Natural killer cell treated with Interleukin-12 subunit alpha and Interleukin-12 subunit beta and Interleukin-15 and Interleukin-18, amount 100 ng/mL, for 72 hours (primary cell): ENCODE results near the gene SPOCK1. TPM values are rescaled to one million over a fixed set of nuclear protein-coding genes. Genes with fewer than 3 reads are reported as not detected.

Source experiments
- ATAC-seq, 2 donors: fragments of 150-1000 bp; cut with Tn5 transposase in 1 of 2; sonication (Bioruptor Pico), chemical (Tn5 transposase) in 1 of 2; 2 replicates each; pipeline ENCODE4 v1.10.0; 2021
- DNase-seq: peaks from one replicate; pipeline ENCODE4 v3.0.0; 2022; ENCODE audit warnings: low spot score
- H3K27ac Mint-ChIP-seq, 2 donors: 1 replicate in 1 of 2; 2 replicates in 1 of 2; pipeline ENCODE4 v1.8.0; 2022; ENCODE audit warnings: mixed read lengths in 2 of 2, mild to moderate bottlenecking in 1 of 2, moderate library complexity in 1 of 2
- H3K27me3 Mint-ChIP-seq, 2 donors: 1 replicate in 1 of 2; 2 replicates in 1 of 2; pipeline ENCODE4 v1.8.0; 2022; ENCODE audit warnings: mixed read lengths in 2 of 2
- H3K36me3 Mint-ChIP-seq: one replicate; pipeline ENCODE4 v1.8.0; 2022; ENCODE audit warnings: mixed read lengths
- H3K4me1 Mint-ChIP-seq, 2 donors: 1 replicate in 1 of 2; 2 replicates in 1 of 2; pipeline ENCODE4 v1.8.0; 2022; ENCODE audit warnings: low read depth in 2 of 2, mixed read lengths in 2 of 2, mild to moderate bottlenecking in 1 of 2
- H3K4me3 Mint-ChIP-seq: one replicate; pipeline ENCODE4 v1.8.0; 2022; ENCODE audit warnings: mixed read lengths
- H3K9me3 Mint-ChIP-seq: 2 replicates; pipeline ENCODE4 v1.8.0; 2022; ENCODE audit warnings: mixed read lengths
- total RNA-seq, 2 donors: library from RNA; stranded (reverse); gene quantifications; one replicate each; pipeline ENCODE4 v1.2.3, GENCODE V29; 2022

Gene SPOCK1
- total RNA-seq, 2 donors from 2014 or later: not detected

DNA sequence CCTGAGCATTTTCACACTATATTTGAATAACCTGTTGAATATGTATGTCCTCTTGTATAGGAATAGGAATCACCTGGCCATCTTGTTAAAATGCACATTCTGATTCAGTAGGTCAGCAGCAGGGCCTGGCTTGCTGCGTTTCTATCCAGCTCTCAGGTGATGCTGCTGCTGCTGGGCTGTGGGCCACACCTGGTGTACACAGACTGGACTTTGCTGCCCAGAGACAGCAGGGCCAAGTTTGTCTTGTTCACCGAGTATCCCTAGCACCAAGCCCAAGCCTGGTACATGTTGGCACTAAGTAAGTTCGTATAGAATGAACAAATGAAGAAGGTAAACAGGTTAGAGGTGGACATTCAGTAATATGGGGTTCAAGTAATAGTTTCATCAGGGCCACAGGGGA is 151.3 kb downstream of the SPOCK1 start:
- Mint-ChIP-seq H3K36me3 (no peaks in the 10 kb centered on the region), H3K27me3 (peaks cover 5 to 15% of the 10 kb centered on the region in 2 donors), H3K4me3 (no peak overlapping the region), H3K27ac (no peak overlapping the region), H3K4me1 (no peaks in the 10 kb centered on the region), H3K9me3 (no peaks in the 10 kb centered on the region)
- DNase-seq (no peak), ATAC-seq (no peak)

DNA sequence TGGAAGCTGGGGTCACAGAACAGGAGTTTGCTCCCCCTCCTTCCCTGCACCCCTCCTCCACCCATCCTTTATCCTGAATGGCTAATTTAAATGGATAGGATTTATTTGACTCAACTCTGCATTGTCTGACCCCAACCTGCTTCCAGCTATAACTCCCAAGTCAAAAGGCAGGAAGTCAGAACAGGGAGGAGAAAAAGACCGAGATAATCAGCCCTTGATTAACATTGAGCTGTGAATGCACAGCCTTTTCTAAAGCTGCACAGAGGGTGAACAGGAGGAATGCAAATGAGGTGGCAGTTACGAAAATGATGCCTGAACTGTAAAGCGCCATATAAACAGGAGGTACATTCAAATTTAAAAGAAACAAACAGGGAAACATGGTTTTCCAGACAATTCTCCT is 152.8 kb downstream of the SPOCK1 start:
- Mint-ChIP-seq H3K27ac (no peak overlapping the region), H3K4me3 (no peak overlapping the region), H3K9me3 (no peaks in the 10 kb centered on the region), H3K36me3 (no peaks in the 10 kb centered on the region), H3K4me1 (no peaks in the 10 kb centered on the region), H3K27me3 (peaks cover 5 to 15% of the 10 kb centered on the region in 2 donors)
- no peak for ATAC-seq
- no peak for DNase-seq

DNA sequence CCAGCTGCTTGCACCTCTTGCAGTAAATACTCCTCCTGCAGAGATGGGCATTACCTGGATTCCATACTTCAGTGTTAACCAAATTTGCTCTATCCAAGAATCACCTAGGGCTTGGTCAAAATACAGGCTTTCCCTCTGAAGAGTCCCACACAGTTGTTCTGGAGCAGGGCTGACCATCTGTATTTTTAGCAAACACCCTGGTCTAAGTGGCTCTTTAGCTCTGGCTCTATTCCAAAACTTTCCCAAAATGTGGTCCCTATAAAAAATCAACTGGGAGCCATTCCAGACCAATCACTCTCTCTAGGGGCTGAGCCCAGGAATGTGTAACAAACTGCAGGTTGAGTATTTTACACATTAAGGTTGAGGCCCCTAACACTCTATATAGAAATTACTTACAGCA is 153.7 kb downstream of the SPOCK1 start:
- ATAC-seq: no peak
- no peaks in the 10 kb centered on the region for H3K9me3 Mint-ChIP-seq
- DNase-seq: no peak
- H3K4me3 Mint-ChIP-seq: no peak overlapping the region
- no peaks in the 10 kb centered on the region for H3K36me3 Mint-ChIP-seq
- peaks cover 5 to 15% of the 10 kb centered on the region in 2 donors for H3K27me3 Mint-ChIP-seq
- no peaks in the 10 kb centered on the region for H3K4me1 Mint-ChIP-seq
- H3K27ac Mint-ChIP-seq: no peak overlapping the region

DNA sequence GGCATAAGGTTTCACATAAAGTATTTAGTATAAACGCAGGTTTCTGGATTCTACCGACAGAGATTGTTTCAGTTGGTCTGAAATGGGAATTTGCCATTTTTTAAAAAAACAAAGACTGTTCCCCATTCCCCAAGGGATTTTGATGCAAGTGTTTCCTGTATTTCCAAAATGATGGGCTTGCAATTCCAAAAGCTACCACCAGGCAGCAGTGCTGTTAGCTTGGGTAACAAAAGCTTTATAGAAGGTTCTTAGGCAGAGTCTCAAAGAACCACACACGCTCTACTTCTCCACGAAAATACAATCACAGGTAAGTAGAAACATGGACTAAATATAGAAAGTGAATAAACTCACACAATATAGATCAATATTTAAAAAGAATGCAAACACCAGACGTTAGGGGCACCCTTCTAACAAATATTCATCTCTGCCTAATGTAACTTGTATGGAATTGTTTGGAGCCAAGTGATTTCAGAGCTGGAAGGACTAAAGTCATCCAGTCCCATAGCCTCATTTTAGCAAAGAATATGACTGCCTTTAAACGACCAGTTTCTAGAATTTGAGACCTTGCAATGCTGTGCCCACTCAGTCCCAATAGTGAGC is 154.3 kb downstream of the SPOCK1 start:
- Mint-ChIP-seq H3K9me3 (no peaks in the 10 kb centered on the region), H3K27ac (no peak overlapping the region), H3K4me1 (no peaks in the 10 kb centered on the region), H3K27me3 (peaks cover 5 to 10% of the 10 kb centered on the region in 2 donors), H3K4me3 (no peak overlapping the region), H3K36me3 (no peaks in the 10 kb centered on the region)
- DNase-seq: no peak
- no peak for ATAC-seq

DNA sequence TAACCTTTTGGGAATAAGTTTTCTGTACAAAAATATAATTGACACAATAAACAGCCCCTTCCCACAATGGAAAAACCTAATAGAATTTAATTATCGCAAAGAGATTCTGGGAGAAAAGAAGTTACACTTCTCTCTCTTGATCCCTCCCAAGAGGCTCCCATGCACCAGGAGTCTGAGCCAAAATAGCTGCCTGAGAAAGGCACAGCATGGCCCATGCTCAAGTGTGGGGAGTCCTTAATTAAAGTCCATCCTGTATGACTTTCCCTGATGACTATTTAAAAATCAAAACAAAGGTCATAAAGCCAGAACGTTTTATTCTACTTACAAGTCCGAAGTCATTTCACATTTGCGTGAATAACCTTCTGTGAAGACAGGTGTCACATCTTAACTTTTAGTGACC is 155.1 kb downstream of the SPOCK1 start:
- no peak for ATAC-seq
- Mint-ChIP-seq H3K27me3 (peaks cover 5 to 7% of the 10 kb centered on the region in 2 donors), H3K4me3 (no peak overlapping the region), H3K9me3 (no peaks in the 10 kb centered on the region), H3K4me1 (no peaks in the 10 kb centered on the region), H3K36me3 (no peaks in the 10 kb centered on the region), H3K27ac (no peak overlapping the region)
- DNase-seq: no peak

DNA sequence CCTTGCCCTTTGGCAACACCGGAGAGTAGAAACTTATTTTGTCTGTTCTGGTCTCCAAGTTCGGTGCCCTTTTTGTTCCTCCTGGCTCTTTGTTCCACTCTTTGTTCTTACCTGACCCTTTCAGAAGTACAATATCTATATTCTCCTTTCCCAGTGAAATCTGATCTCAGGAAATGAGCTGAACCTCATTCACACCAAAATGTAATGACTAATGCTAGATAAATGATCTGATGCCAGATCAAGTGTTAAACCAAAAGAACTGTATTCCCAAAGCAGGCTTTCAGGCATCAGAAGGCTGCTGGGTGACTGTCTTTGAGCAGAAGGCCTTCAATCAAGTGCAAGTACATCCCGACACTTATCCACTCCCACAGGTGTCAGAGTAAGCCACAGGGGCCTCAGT is 156.4 kb downstream of the SPOCK1 start:
- Mint-ChIP-seq H3K27ac (no peak overlapping the region), H3K4me1 (no peaks in the 10 kb centered on the region)
- ATAC-seq: no peak

GRCh38 chr5:137341831-137342230 is 157.3 kb downstream of the SPOCK1 start:
- ATAC-seq (no peak), DNase-seq (no peak)
- Mint-ChIP-seq H3K36me3 (no peaks in the 10 kb centered on the region), H3K27me3 (peaks cover 2 to 7% of the 10 kb centered on the region in 2 donors), H3K27ac (no peak overlapping the region), H3K9me3 (no peaks in the 10 kb centered on the region), H3K4me3 (no peak overlapping the region), H3K4me1 (no peaks in the 10 kb centered on the region)

More for the DNA sequence above, 156.4 kb downstream of the SPOCK1 start:
- no peaks in the 10 kb centered on the region for H3K9me3 Mint-ChIP-seq
- H3K4me3 Mint-ChIP-seq: no peak overlapping the region
- no peak for DNase-seq
- H3K27me3 Mint-ChIP-seq: peaks cover 4 to 7% of the 10 kb centered on the region in 2 donors
- no peaks in the 10 kb centered on the region for H3K36me3 Mint-ChIP-seq

DNA sequence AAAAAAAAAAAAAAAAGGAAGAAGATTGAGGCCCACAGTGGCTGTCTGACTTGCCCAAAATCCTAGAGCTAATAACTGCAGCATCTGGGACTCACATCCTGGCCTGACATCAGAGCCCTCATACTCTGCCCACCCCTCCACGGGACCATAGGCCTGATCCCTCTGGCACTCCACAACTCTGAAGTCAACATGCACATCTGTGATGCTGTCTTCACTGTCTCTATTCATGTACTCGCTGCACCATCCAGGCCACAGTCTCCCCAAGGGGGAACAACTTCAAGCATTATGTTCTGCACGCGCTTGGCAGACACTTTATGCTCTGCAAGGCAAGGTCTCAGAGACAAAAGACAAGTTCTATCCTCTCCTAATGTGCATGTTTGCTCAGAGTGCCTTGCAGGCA is 158.2 kb downstream of the SPOCK1 start:
- Mint-ChIP-seq H3K27ac (no peak overlapping the region), H3K27me3 (peaks cover 2 to 5% of the 10 kb centered on the region in 2 donors), H3K4me1 (no peaks in the 10 kb centered on the region), H3K4me3 (no peak overlapping the region), H3K9me3 (no peaks in the 10 kb centered on the region), H3K36me3 (no peaks in the 10 kb centered on the region)
- ATAC-seq: no peak
- no peak for DNase-seq

DNA sequence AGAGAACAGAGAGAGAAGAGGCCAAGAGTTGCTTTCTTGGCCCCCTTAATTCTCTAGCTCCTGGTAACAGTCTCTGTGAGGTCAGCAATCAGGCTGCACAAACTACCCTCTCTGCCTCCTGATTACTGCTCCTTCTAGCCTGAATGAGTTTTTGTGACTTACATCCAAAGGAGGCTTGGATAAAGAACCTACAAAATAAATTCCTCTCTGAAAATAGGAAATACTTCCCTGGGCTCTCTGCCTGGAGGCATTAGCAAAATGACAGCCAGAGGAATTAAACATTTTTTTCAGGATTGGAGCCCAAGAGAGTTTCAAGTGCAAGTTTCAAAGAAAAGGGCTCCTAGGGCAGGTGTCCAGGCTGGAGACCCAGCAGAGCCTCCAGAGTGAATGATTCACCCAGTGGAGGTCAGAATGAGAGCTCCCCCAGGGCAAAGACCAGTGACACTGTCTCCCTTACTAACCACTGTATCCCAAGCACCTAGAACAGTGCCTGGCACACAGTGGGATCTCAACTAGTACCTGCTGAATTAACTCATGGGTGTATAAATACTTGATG is 162.5 kb downstream of the SPOCK1 start:
- H3K36me3 Mint-ChIP-seq: no peaks in the 10 kb centered on the region
- H3K4me1 Mint-ChIP-seq: no peaks in the 10 kb centered on the region
- ATAC-seq: no peak
- no peaks in the 10 kb centered on the region for H3K9me3 Mint-ChIP-seq
- no peak overlapping the region for H3K27ac Mint-ChIP-seq
- no peaks in the 10 kb centered on the region for H3K27me3 Mint-ChIP-seq
- no peak for DNase-seq
- H3K4me3 Mint-ChIP-seq: no peak overlapping the region

- no peak for ATAC-seq
- no peaks in the 10 kb centered on the region for H3K9me3 Mint-ChIP-seq
- no peaks in the 10 kb centered on the region for H3K4me1 Mint-ChIP-seq
- no peak overlapping the region for H3K27ac Mint-ChIP-seq
- no peak for DNase-seq
- H3K27me3 Mint-ChIP-seq: no peaks in the 10 kb centered on the region
- no peaks in the 10 kb centered on the region for H3K36me3 Mint-ChIP-seq
- no peak overlapping the region for H3K4me3 Mint-ChIP-seq
These were observed 163.0 kb downstream of the SPOCK1 start for GRCh38 chr5:137336161-137336560.

DNA sequence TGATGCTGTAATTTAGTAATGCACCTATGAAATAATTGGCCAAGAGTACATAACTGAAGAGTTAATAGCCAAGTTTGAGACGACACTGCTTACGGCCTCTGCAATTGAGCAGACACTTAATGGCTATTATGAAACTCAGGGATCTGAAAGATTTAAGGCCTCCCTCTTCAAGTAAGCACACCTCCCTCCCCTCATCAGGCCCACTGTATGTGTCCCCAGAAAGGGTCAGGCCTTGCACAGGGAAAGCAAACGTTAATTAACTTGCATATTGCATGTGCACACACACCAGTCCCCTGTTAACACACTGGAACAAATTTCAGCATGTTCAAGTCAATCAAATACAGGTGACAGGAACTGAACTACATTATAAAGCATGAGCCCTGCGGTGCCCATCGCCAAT is 163.6 kb downstream of the SPOCK1 start:
- H3K4me3 Mint-ChIP-seq: no peak overlapping the region
- DNase-seq: no peak
- H3K36me3 Mint-ChIP-seq: no peaks in the 10 kb centered on the region
- no peaks in the 10 kb centered on the region for H3K9me3 Mint-ChIP-seq
- no peaks in the 10 kb centered on the region for H3K4me1 Mint-ChIP-seq
- H3K27me3 Mint-ChIP-seq: no peaks in the 10 kb centered on the region
- H3K27ac Mint-ChIP-seq: no peak overlapping the region
- no peak for ATAC-seq

DNA sequence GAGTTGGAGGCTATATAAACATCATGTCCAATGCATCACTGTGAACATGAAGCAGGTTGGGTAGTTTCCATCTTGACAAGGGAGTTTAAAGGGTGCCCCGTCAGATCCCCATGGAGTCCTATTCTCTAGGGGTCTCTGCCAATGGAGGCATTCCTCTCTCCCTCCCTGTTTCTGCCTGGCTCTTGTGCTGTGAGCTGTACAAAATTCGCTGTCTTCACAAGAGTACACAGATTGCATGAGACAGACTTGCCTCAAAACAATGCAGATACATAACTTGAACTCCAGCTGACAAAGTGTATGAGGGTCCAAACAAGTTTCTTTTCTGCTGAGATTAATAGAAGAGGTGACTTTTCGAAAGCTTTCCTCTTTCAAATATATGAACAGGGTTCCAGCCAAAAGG is 165.2 kb downstream of the SPOCK1 start:
- no peaks in the 10 kb centered on the region for H3K4me1 Mint-ChIP-seq
- no peaks in the 10 kb centered on the region for H3K36me3 Mint-ChIP-seq
- H3K9me3 Mint-ChIP-seq: no peaks in the 10 kb centered on the region
- peaks cover 0 to 2% of the 10 kb centered on the region in 2 donors for H3K27me3 Mint-ChIP-seq
- ATAC-seq (no peak), DNase-seq (no peak)
- H3K27ac Mint-ChIP-seq: no peak overlapping the region
- H3K4me3 Mint-ChIP-seq: no peak overlapping the region

- no peak overlapping the region for H3K27ac Mint-ChIP-seq
- H3K9me3 Mint-ChIP-seq: no peaks in the 10 kb centered on the region
- no peak overlapping the region for H3K4me3 Mint-ChIP-seq
- no peak for DNase-seq
- no peaks in the 10 kb centered on the region for H3K4me1 Mint-ChIP-seq
- ATAC-seq: no peak
- H3K36me3 Mint-ChIP-seq: no peaks in the 10 kb centered on the region
- peaks cover 0 to 2% of the 10 kb centered on the region in 2 donors for H3K27me3 Mint-ChIP-seq
These were observed 165.7 kb downstream of the SPOCK1 start for GRCh38 chr5:137333475-137333874.

GRCh38 chr5:137332296-137332695 is 166.8 kb downstream of the SPOCK1 start:
- H3K27ac Mint-ChIP-seq: no peak overlapping the region
- DNase-seq: no peak
- H3K27me3 Mint-ChIP-seq: peaks cover 0 to 2% of the 10 kb centered on the region in 2 donors
- no peaks in the 10 kb centered on the region for H3K4me1 Mint-ChIP-seq
- no peak overlapping the region for H3K4me3 Mint-ChIP-seq
- no peak for ATAC-seq
- H3K36me3 Mint-ChIP-seq: no peaks in the 10 kb centered on the region
- no peaks in the 10 kb centered on the region for H3K9me3 Mint-ChIP-seq
